Choroid plexus epithelial cell (primary cell): Measurements from ENCODE around the gene CST7.

Experiments
- DNase-seq: peaks from one replicate; pipeline ENCODE4 v3.0.0-alpha.2; 2010; ENCODE audit warnings: low read depth
- H3K4me3 ChIP-seq: 2 replicates; pipeline ENCODE4 v1.5.1; 2011; ENCODE audit warnings: low read depth, mild to moderate bottlenecking, control low read depth, low read length, moderate library complexity
- TF ChIP-seq, protein P1 (sequence below): conservative IDR thresholded peaks from 2 replicates; pipeline ENCODE4 v1.5.1; 2011; ENCODE audit warnings: low read depth, mild to moderate bottlenecking, control low read depth, inconsistent platforms, low read length, moderate library complexity

The CST7 gene

GRCh38 chr20:24949756-24950127, 673 bp downstream of the CST7 start:
- no peak for DNase-seq
- no peak overlapping the region for H3K4me3 ChIP-seq
- TF ChIP-seq, protein P1, sequence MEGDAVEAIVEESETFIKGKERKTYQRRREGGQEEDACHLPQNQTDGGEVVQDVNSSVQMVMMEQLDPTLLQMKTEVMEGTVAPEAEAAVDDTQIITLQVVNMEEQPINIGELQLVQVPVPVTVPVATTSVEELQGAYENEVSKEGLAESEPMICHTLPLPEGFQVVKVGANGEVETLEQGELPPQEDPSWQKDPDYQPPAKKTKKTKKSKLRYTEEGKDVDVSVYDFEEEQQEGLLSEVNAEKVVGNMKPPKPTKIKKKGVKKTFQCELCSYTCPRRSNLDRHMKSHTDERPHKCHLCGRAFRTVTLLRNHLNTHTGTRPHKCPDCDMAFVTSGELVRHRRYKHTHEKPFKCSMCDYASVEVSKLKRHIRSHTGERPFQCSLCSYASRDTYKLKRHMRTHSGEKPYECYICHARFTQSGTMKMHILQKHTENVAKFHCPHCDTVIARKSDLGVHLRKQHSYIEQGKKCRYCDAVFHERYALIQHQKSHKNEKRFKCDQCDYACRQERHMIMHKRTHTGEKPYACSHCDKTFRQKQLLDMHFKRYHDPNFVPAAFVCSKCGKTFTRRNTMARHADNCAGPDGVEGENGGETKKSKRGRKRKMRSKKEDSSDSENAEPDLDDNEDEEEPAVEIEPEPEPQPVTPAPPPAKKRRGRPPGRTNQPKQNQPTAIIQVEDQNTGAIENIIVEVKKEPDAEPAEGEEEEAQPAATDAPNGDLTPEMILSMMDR, result no peak

DNA sequence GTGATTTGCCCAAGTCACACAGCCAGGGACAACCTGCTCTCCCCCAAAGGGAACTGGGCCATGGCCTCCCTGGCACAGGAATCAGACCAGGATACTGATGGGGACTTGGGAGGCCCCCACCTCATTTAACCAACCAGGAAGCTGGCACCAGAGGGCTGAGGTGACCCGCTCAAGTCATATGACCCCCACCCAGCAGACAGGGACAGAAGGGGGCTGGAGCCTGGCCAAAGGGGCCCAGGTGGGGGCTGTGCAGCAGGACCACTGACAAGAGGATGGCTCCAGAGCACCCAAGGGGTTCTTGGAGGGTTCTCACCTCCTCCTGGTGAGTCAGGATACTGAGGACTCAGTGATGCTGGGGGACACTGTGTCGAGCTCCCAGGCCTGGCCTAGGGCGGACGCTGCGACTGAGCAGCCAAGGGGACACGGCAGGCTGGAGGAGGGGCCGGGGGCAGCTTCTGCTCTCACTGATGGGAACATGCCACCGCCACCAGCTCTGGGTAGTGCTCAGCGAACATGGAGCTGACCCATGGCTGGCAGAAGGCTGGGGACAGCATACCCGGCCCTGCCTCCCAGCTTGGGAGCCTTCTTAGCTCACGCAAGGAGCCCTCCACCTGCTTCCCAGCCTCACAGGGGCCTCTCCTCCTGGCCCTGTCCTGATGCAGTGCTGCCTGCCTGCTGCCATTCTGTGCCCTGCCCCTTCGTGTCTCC, 1.2 kb downstream of the CST7 start:
- no peak for DNase-seq
- H3K4me3 ChIP-seq, result no peak overlapping the region

GRCh38 chr20:24950836-24951525, 1.9 kb downstream of the CST7 start:
- TF ChIP-seq, protein P1, result no peak
- DNase-seq, result no peak
- H3K4me3 ChIP-seq, result no peak overlapping the region

More for the DNA sequence above, 1.2 kb downstream of the CST7 start:
- TF ChIP-seq, protein P1, result no peak

- H3K4me3 ChIP-seq, result no peak overlapping the region
- TF ChIP-seq, protein P1, result no peak
- no peak for DNase-seq
Observed at GRCh38 chr20:24951536-24952083, 2.5 kb downstream of the CST7 start.

DNA sequence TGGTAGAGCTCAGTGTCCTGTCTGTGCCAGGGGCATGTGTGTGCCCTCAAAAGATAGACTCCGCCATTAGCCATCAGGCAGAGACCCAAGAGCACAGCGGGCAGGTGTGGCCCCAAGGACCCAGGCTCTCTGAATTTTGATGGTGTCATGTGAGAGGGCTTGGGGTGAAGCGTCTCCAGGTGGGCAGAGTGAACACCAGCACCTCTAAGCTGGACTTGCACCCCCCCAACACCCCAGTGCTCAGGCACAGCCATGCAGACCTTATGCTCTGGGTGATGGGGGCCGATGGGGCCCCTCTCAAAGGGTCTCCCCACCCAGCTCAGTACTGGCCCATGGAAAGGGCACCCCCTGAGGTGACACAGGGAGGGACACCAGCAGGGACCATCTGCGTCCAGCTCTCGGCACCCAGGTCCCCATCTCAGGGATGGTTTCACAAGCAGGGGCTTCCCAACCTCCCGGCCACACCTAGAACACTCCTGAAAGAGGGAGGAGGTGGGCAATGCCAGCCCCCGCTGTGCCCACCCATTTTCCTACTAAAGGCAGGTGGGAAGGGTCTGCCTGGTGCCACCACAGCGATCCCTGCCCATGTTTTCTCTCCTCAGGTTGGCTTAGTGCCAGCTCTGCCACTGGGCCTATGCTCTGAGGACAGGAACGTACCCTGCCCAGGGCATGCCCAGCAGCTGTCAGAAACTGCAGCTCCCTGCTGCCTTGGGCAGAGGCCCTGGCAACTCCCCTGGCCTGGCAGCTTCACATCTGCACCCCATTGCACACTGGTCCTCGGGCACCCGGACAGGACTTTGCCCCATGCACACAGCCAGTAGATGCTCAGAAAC, 3.5 kb downstream of the CST7 start:
- TF ChIP-seq, protein P1, result no peak
- H3K4me3 ChIP-seq, result no peak overlapping the region
- DNase-seq, result no peak

DNA sequence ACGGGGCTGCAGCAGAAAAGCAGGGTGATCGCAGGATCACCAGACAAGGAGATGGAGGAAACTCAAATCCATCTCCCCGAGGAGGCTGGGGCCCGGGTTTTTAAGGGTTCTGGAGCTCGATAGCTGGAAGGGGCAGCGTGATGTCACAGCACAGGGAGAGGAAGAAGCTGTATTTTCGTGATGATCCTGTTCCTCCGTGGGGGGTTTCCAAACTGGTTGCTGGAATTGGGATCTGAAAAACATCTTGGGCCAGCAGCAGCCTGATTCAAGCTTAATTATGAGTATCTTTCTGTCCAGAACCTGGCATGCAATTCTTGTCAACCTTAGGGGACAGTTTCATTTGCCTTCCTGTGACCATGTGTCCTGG, 4.1 kb downstream of the CST7 start:
- no peak overlapping the region for H3K4me3 ChIP-seq
- DNase-seq, result no peak
- TF ChIP-seq, protein P1, result no peak
